ENCODE measurements around the gene BHMT. TPM values are rescaled to one million over a fixed set of nuclear protein-coding genes. Genes with fewer than 3 reads are reported as not detected.

The BHMT gene
- total RNA-seq, 1 experiment from 2014 or later, result not detected

GRCh38 chr5:79069488-79070349 lies 41.9 kb upstream of the BHMT start, which contains the start of the genes BHMT2 and DMGDH:
Gene BHMT2 (plus strand): TSS chr5:79069767. CDS start chr5:79069783, 16 bp downstream.
Gene DMGDH (minus strand): TSS chr5:79069674. CDS start chr5:79069620, 54 bp downstream.
- DNase-seq (ENCODE audit: low read depth, low spot score) (no peak), ATAC-seq (no peak)
- no peaks in the 10 kb centered on the region for H3K9me3 ChIP-seq (ENCODE audit: control insufficient read depth, insufficient read depth, low read depth, low read length)
- CTCF ChIA-PET, result no interaction called here
- in situ Hi-C loops (cut with HindIII; ENCODE audit: low pct_unique_long_range_greater_than_20kb, low sequenced_read_pairs), result no loop called here
- BruUV-seq (replicated peaks), result no TSS peak
- H3K27me3 ChIP-seq (ENCODE audit: control insufficient read depth, insufficient read depth, low read length), result peaks cover 7% of the 10 kb centered on the region
- POLR2A ChIA-PET, result interaction anchor here (0.6 kb wide), 1 partner anchor 324 kb away, joined by 3 read pairs; no protein-coding TSS in a partner anchor
- H3K4me1 ChIP-seq (ENCODE audit: control insufficient read depth, insufficient read depth, low read length), result no peaks in the 10 kb centered on the region
- H3K27ac ChIP-seq (ENCODE audit: low read length), result no peak within 1 kb of the TSS
- H3K4me3 ChIP-seq (ENCODE audit: low read depth in 2 of 2, low read length in 2 of 2), result no peak within 1 kb of the TSS
- TF ChIP-seq SIN3A (IDR thresholded peaks at IDR 0.05; ENCODE audit: borderline replicate concordance, insufficient read depth, low read depth, low read length) (no peak), POLR2AphosphoS5 (IDR thresholded peaks at IDR 0.05; ENCODE audit: low read depth, low read length) (no peak), TCF7L2 (IDR thresholded peaks at IDR 0.05; ENCODE audit: low read depth, low read length) (no peak), CTCF (IDR thresholded peaks at IDR 0.05) (no peak), REST (IDR thresholded peaks at IDR 0.05; ENCODE audit: insufficient read depth in 1 of 2, low read depth in 2 of 2, low read length in 1 of 2) (no peak)
- intact Hi-C loops (cut with micrococcal nuclease; ENCODE audit: unreplicated experiment), result no loop called here
- no peaks in the 10 kb centered on the region for H3K36me3 ChIP-seq (ENCODE audit: control insufficient read depth, insufficient read depth, low read length)

GRCh38 chr5:79070350-79070667 lies 41.3 kb upstream of the BHMT start:
- DNase-seq (ENCODE audit: low read depth, low spot score), result no peak
- H3K4me3 ChIP-seq (ENCODE audit: low read depth in 2 of 2, low read length in 2 of 2), result no peak overlapping the region
- in situ Hi-C loops (cut with HindIII; ENCODE audit: low pct_unique_long_range_greater_than_20kb, low sequenced_read_pairs) (no loop called here), intact Hi-C loops (cut with micrococcal nuclease; ENCODE audit: unreplicated experiment) (no loop called here)
- CTCF ChIA-PET, result no interaction called here
- no peaks in the 10 kb centered on the region for H3K36me3 ChIP-seq (ENCODE audit: control insufficient read depth, insufficient read depth, low read length)
- H3K4me1 ChIP-seq (ENCODE audit: control insufficient read depth, insufficient read depth, low read length), result no peaks in the 10 kb centered on the region
- POLR2A ChIA-PET, result no interaction called here
- H3K27ac ChIP-seq (ENCODE audit: low read length), result no peak overlapping the region
- no TSS peak for BruUV-seq (replicated peaks)
- ATAC-seq, result no peak
- TF ChIP-seq TCF7L2 (IDR thresholded peaks at IDR 0.05; ENCODE audit: low read depth, low read length), result no peak
- no peak for TF ChIP-seq POLR2AphosphoS5 (IDR thresholded peaks at IDR 0.05; ENCODE audit: low read depth, low read length)
- TF ChIP-seq SIN3A (IDR thresholded peaks at IDR 0.05; ENCODE audit: borderline replicate concordance, insufficient read depth, low read depth, low read length), result no peak
- no peak for TF ChIP-seq REST (IDR thresholded peaks at IDR 0.05; ENCODE audit: insufficient read depth in 1 of 2, low read depth in 2 of 2, low read length in 1 of 2)
- TF ChIP-seq CTCF (IDR thresholded peaks at IDR 0.05), result no peak
- peaks cover 7% of the 10 kb centered on the region for H3K27me3 ChIP-seq (ENCODE audit: control insufficient read depth, insufficient read depth, low read length)
- no peaks in the 10 kb centered on the region for H3K9me3 ChIP-seq (ENCODE audit: control insufficient read depth, insufficient read depth, low read depth, low read length)

All from Panc1 (cell line).